HepG2 (cell line): ENCODE measurements around the gene BMPER. TPM values are rescaled to one million over a fixed set of nuclear protein-coding genes. Genes with fewer than 3 reads are reported as not detected.

ENCODE experiments used
- ATAC-seq: fragments of 200-7000 bp; cut with Tn5 transposase; 3 replicates; pipeline ENCODE4 v1.9.1; 2020; ENCODE audit warnings: mild to moderate bottlenecking, moderate library complexity
- BruUV-seq: library from RNA; stranded (reverse); fragments of 400-500 nt; replicated peaks from 2 replicates; lab custom pipeline; 2021; lab: Mats Ljungman, UMichigan
- CTCF ChIA-PET: fragments of 300-600 bp; formaldehyde crosslinking; extraction: SDS; loops from one replicate; lab custom pipeline; 2021; ENCODE audit warnings: low total read pairs, inconsistent platforms, low intra/inter-chr PET ratio; lab: Yijun Ruan, JAX
- POLR2A ChIA-PET: fragments of 350-600 bp; sonication (Branson Sonifier 250); formaldehyde crosslinking; loops from one replicate; lab custom pipeline; 2020; ENCODE audit warnings: antibody characterized with exemption, inconsistent platforms; lab: Yijun Ruan, JAX
- DNase-seq: peaks from one replicate; pipeline ENCODE4 v3.0.0-alpha.2; 2015; ENCODE audit warnings: low spot score
- FAIRE-seq: peaks from 3 replicates; lab custom pipeline; 2011; peaks lifted over from hg19 to GRCh38; lab: Jason Lieb, UNC
- H2AFZ ChIP-seq: one replicate; pipeline ENCODE4 v1.6.1; 2011; ENCODE audit warnings: low read length, inconsistent platforms
- H3K27ac ChIP-seq: fragments of 300-600 bp; 3 replicates; pipeline ENCODE4 v1.8.0; 2011; ENCODE audit warnings: mixed run types, mild to moderate bottlenecking, mixed read lengths, low read length, inconsistent platforms; ENCODE audit not compliant: insufficient read depth; ENCODE audit errors: extremely low read length
- H3K27me3 ChIP-seq, 2 experiments: fragments of 200-600 bp in 1 of 2; 2 replicates in 1 of 2; 3 replicates in 1 of 2; pipeline versions ENCODE4 v1.6.0 to v1.8.0; 2011; ENCODE audit warnings: low read length in 2 of 2, mild to moderate bottlenecking in 2 of 2, moderate library complexity in 2 of 2, inconsistent platforms in 1 of 2; ENCODE audit not compliant: insufficient read depth in 2 of 2, control insufficient read depth in 1 of 2
- H3K36me3 ChIP-seq, 2 experiments: fragments of 200-600 bp in 1 of 2; replicated peaks in 1 of 2; 2 replicates in 1 of 2; 3 replicates in 1 of 2; pipeline versions ENCODE4 v1.5.1 to v1.8.0; 2011; ENCODE audit warnings: low read length in 2 of 2, inconsistent platforms in 1 of 2; ENCODE audit not compliant: insufficient read depth in 2 of 2, control insufficient read depth in 1 of 2
- H3K4me1 ChIP-seq: 2 replicates; pipeline ENCODE4 v1.5.1; 2012; ENCODE audit warnings: low read length, inconsistent platforms; ENCODE audit not compliant: insufficient read depth
- H3K4me2 ChIP-seq: 2 replicates; pipeline ENCODE4 v1.6.0; 2011; ENCODE audit warnings: low read depth, low read length, inconsistent platforms
- H3K4me3 ChIP-seq, 3 experiments: fragments of 200-600 bp in 1 of 3; sonication (generic), shearing (Covaris generic) in 1 of 3; replicated peaks in 1 of 3; 2 replicates each; pipeline ENCODE4 v1.5.1; 2011 to 2016; ENCODE audit warnings: low read length in 3 of 3, inconsistent platforms in 2 of 3, low read depth in 2 of 3, mild to moderate bottlenecking in 2 of 3, control low read depth in 1 of 3, mixed read lengths in 1 of 3; ENCODE audit not compliant: insufficient read depth in 1 of 3
- H3K79me2 ChIP-seq: one replicate; pipeline ENCODE4 v1.6.1; 2011; ENCODE audit warnings: low read length, inconsistent platforms; ENCODE audit not compliant: insufficient read depth
- H3K9ac ChIP-seq: 2 replicates; pipeline ENCODE4 v1.6.0; 2011; ENCODE audit warnings: mild to moderate bottlenecking, low read depth, low read length, inconsistent platforms; ENCODE audit not compliant: insufficient read depth
- H3K9me3 ChIP-seq: 2 replicates; pipeline ENCODE4 v1.5.1; 2012; ENCODE audit warnings: mild to moderate bottlenecking, low read length
- H4K20me1 ChIP-seq: 2 replicates; pipeline ENCODE4 v1.6.0; 2011; ENCODE audit warnings: inconsistent platforms, mild to moderate bottlenecking, low read length, moderate library complexity; ENCODE audit not compliant: insufficient read depth
- ADNP ChIP-seq: sonication (generic); formaldehyde crosslinking; IDR thresholded peaks from 2 replicates; pipeline ENCODE4 v1.4.0; 2020; ENCODE audit warnings: missing genetic modification reagents
- FOXM1 ChIP-seq: sonication (generic); formaldehyde crosslinking; IDR thresholded peaks from 2 replicates; pipeline ENCODE4 v1.5.0; 2020; ENCODE audit warnings: missing genetic modification reagents
- IKZF1 ChIP-seq: fragments of 450-650 bp; IDR thresholded peaks from 2 replicates; pipeline ENCODE4 v1.7.1; 2016
- KDM2A ChIP-seq: sonication (generic); formaldehyde crosslinking; IDR thresholded peaks from 2 replicates; pipeline ENCODE4 v1.4.0; 2020; ENCODE audit warnings: low read depth, missing genetic modification reagents, borderline replicate concordance
- MAF1 ChIP-seq: sonication (generic); formaldehyde crosslinking; IDR thresholded peaks from 2 replicates; pipeline ENCODE4 v1.5.0; 2020; ENCODE audit warnings: missing genetic modification reagents, borderline replicate concordance
- MAFG ChIP-seq: sonication (generic); formaldehyde crosslinking; IDR thresholded peaks from 2 replicates; pipeline ENCODE4 v1.5.1; 2020; ENCODE audit warnings: mild to moderate bottlenecking, missing genetic modification reagents
- ZNF101 ChIP-seq: sonication (generic); formaldehyde crosslinking; IDR thresholded peaks from 2 replicates; pipeline ENCODE4 v1.4.0; 2020; ENCODE audit warnings: mild to moderate bottlenecking, low read depth, missing genetic modification reagents, borderline replicate concordance
- ZNF207 ChIP-seq: fragments of 450-650 bp; IDR thresholded peaks from 2 replicates; pipeline ENCODE4 v1.6.1; 2016; ENCODE audit warnings: antibody characterized with exemption, borderline replicate concordance
- ZNF234 ChIP-seq: sonication (generic); formaldehyde crosslinking; conservative IDR thresholded peaks from 2 replicates; pipeline ENCODE4 v1.5.1; 2020; ENCODE audit warnings: mild to moderate bottlenecking, missing genetic modification reagents
- ZNF263 ChIP-seq: sonication (generic); formaldehyde crosslinking; IDR thresholded peaks from 2 replicates; pipeline ENCODE4 v1.4.0; 2020; ENCODE audit warnings: missing genetic modification reagents
- ZNF570 ChIP-seq: sonication (generic); formaldehyde crosslinking; IDR thresholded peaks from 2 replicates; pipeline ENCODE4 v1.4.0; 2020; ENCODE audit warnings: mild to moderate bottlenecking, missing genetic modification reagents, borderline replicate concordance
- ZNF614 ChIP-seq: IDR thresholded peaks from 2 replicates; pipeline ENCODE4 v1.6.1; 2018; ENCODE audit warnings: missing biosample characterization, missing genetic modification reagents, inconsistent platforms, borderline replicate concordance
- ZNF747 ChIP-seq: sonication (generic); formaldehyde crosslinking; IDR thresholded peaks from 2 replicates; pipeline ENCODE4 v1.8.1; 2023; ENCODE audit warnings: missing genetic modification reagents, mild to moderate bottlenecking, borderline replicate concordance
- WGBS: methylation state at CpG from one replicate; pipeline ENCODE4 v1.1.6; 2017; ENCODE audit warnings: low lambda C conversion rate; 5-methylcytosine and 5-hydroxymethylcytosine counted together
- in situ Hi-C: cut with HindIII; loops from 2 replicates; pipeline ENCODE4 v1.10.0; 2017; ENCODE audit warnings: low pct_unique_long_range_greater_than_20kb; ENCODE audit not compliant: extremely low pct_ligation_motif_present
- intact Hi-C: fragments of 100-400 bp; cut with micrococcal nuclease; formaldehyde crosslinking; loops from one replicate; pipeline ENCODE4 v1.10.0; 2022; ENCODE audit not compliant: unreplicated experiment
- polyA plus RNA-seq, 8 experiments: library from polyadenylated mRNA; depleted of rRNA in 3 of 8; stranded (reverse) in 7 of 8; unstranded in 1 of 8; fragments of >200 nt; fragmentation: Illumina TruSeq in 4 of 8; extraction: Trizol in 4 of 8; gene quantifications; 2 replicates each; pipeline versions ENCODE4 v1.2.1 to v1.2.3, GENCODE V29; 2011 to 2016; ENCODE audit warnings: low read depth in 4 of 8, missing spikeins in 1 of 8, mixed read lengths in 1 of 8; ENCODE audit not compliant: insufficient read depth in 1 of 8
- total RNA-seq, 5 experiments: library from RNA; depleted of rRNA; stranded (reverse); fragments of >200 nt; fragmentation: Illumina TruSeq; extraction: Trizol; gene quantifications; 2 replicates each; pipeline ENCODE4 v1.2.3, GENCODE V29; 2016; ENCODE audit warnings: low read depth in 1 of 5
- TF ChIP-seq, protein P1 (sequence below): sonication (generic); formaldehyde crosslinking; IDR thresholded peaks from 2 replicates; pipeline ENCODE4 v1.8.0; 2022; ENCODE audit warnings: missing genetic modification reagents, mild to moderate bottlenecking, moderate library complexity, borderline replicate concordance
- TF ChIP-seq, protein P2 (sequence below): fragments of 450-650 bp; IDR thresholded peaks from 2 replicates; pipeline ENCODE4 v1.6.1; 2017
- TF ChIP-seq, protein P3 (sequence below): sonication (generic); formaldehyde crosslinking; IDR thresholded peaks from 2 replicates; pipeline ENCODE4 v1.8.0; 2022; ENCODE audit warnings: mild to moderate bottlenecking, missing genetic modification reagents; ENCODE audit not compliant: insufficient replicate concordance
- TF ChIP-seq, protein P4 (sequence below): sonication (generic); formaldehyde crosslinking; IDR thresholded peaks from 2 replicates; pipeline ENCODE4 v1.5.1; 2020; ENCODE audit warnings: mild to moderate bottlenecking, missing genetic modification reagents, borderline replicate concordance

Gene BMPER
- total and polyA plus RNA-seq, 2 of the 13 experiments (the other 11 are each of a cell fraction or from before 2014, with no cell fraction given) = not detected

DNA sequence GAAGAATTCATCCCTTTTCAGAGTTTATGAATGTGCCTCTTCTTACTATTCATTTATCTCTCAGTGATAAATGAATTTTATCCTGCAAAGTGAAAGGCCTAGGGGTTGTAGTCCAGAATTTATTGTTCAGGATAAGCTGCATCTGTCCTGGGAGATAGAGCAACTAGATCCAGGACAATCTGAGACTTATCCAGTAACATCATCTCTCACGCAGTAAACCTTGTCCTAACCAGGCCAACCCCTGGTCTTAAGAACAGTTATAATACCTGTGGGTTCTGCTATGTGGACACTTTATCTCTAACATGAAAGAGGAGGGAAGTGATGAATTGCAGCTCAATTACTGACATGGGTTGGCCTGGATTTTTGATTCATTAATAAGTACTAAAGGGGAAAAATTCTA is 287.6 kb downstream of the BMPER start:
- Histone ChIP-seq H3K9ac (no peak overlapping the region), H3K27me3 (peaks cover 0 to 7% of the 10 kb centered on the region in 2 experiments; a peak in 2 of 5 replicates), H3K9me3 (no peaks in the 10 kb centered on the region), H3K79me2 (no peaks in the 10 kb centered on the region), H3K36me3 (no peaks in the 10 kb centered on the region), H2AFZ (no peak overlapping the region), H4K20me1 (no peaks in the 10 kb centered on the region), H3K4me3 (no peak overlapping the region), H3K27ac (no peak overlapping the region)
- ChIA-PET CTCF (no interaction called here), POLR2A (no interaction called here)
- 77% methylated on average over 1 of the region's 1 CpG for WGBS
- FAIRE-seq (no peak), ATAC-seq (no peak), DNase-seq (no peak)
- intact Hi-C loops = no loop called here
- no TSS peak for BruUV-seq
- TF ChIP-seq, protein P1, sequence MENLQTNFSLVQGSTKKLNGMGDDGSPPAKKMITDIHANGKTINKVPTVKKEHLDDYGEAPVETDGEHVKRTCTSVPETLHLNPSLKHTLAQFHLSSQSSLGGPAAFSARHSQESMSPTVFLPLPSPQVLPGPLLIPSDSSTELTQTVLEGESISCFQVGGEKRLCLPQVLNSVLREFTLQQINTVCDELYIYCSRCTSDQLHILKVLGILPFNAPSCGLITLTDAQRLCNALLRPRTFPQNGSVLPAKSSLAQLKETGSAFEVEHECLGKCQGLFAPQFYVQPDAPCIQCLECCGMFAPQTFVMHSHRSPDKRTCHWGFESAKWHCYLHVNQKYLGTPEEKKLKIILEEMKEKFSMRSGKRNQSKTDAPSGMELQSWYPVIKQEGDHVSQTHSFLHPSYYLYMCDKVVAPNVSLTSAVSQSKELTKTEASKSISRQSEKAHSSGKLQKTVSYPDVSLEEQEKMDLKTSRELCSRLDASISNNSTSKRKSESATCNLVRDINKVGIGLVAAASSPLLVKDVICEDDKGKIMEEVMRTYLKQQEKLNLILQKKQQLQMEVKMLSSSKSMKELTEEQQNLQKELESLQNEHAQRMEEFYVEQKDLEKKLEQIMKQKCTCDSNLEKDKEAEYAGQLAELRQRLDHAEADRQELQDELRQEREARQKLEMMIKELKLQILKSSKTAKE = no peak
- TF ChIP-seq ZNF263 (CRISPR knock-in tag) (no peak), ZNF101 (no peak), ZNF207 (no peak), FOXM1 (CRISPR knock-in tag) (no peak), ZNF570 (CRISPR knock-in tag) (no peak), KDM2A (CRISPR knock-in tag) (no peak), ZNF614 (no peak), ZNF234 (CRISPR knock-in tag) (no peak), IKZF1 (no peak), ZNF747 (CRISPR knock-in tag) (no peak), MAFG (CRISPR knock-in tag) (no peak), ADNP (CRISPR knock-in tag) (no peak), MAF1 (CRISPR knock-in tag) (no peak)
- TF ChIP-seq, protein P2, sequence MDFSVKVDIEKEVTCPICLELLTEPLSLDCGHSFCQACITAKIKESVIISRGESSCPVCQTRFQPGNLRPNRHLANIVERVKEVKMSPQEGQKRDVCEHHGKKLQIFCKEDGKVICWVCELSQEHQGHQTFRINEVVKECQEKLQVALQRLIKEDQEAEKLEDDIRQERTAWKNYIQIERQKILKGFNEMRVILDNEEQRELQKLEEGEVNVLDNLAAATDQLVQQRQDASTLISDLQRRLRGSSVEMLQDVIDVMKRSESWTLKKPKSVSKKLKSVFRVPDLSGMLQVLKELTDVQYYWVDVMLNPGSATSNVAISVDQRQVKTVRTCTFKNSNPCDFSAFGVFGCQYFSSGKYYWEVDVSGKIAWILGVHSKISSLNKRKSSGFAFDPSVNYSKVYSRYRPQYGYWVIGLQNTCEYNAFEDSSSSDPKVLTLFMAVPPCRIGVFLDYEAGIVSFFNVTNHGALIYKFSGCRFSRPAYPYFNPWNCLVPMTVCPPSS = no peak
- TF ChIP-seq, protein P3, sequence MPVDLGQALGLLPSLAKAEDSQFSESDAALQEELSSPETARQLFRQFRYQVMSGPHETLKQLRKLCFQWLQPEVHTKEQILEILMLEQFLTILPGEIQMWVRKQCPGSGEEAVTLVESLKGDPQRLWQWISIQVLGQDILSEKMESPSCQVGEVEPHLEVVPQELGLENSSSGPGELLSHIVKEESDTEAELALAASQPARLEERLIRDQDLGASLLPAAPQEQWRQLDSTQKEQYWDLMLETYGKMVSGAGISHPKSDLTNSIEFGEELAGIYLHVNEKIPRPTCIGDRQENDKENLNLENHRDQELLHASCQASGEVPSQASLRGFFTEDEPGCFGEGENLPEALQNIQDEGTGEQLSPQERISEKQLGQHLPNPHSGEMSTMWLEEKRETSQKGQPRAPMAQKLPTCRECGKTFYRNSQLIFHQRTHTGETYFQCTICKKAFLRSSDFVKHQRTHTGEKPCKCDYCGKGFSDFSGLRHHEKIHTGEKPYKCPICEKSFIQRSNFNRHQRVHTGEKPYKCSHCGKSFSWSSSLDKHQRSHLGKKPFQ = no peak
- TF ChIP-seq, protein P4, sequence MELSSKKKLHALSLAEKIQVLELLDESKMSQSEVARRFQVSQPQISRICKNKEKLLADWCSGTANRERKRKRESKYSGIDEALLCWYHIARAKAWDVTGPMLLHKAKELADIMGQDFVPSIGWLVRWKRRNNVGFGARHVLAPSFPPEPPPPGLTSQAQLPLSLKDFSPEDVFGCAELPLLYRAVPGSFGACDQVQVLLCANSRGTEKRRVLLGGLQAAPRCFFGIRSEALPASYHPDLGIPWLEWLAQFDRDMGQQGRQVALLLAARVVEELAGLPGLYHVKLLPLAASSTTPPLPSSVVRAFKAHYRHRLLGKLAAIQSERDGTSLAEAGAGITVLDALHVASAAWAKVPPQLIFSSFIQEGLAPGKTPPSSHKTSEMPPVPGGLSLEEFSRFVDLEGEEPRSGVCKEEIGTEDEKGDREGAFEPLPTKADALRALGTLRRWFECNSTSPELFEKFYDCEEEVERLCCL (CRISPR knock-in tag) = no peak
- TF ChIP-seq, all 625 proteins: peak for 0
- no peak overlapping the region for H3K4me2 ChIP-seq
- in situ Hi-C loops = no loop called here
- H3K4me1 ChIP-seq = no peaks in the 10 kb centered on the region
